ENCODE data around the gene METTL15. TPM values are rescaled to one million over a fixed set of nuclear protein-coding genes. Genes with fewer than 3 reads are reported as not detected.
"Not testable (repeated sequence)": the region's sequence is repeated elsewhere in the genome, so short reads cannot be mapped to it uniquely, and the experiment has no call there.

Gene METTL15
- total RNA-seq, 1 donor from 2014 or later = 10.3 TPM

GRCh38 chr11:28257761-28258160, 149.6 kb downstream of the METTL15 start:
- H3K27me3 Mint-ChIP-seq (ENCODE audit: low read depth) = no peaks in the 10 kb centered on the region
- peaks cover 37% of the 10 kb centered on the region for H3K9me3 Mint-ChIP-seq (ENCODE audit: low read depth)
- DNase-seq (ENCODE audit: low spot score) = no peak
- TF ChIP-seq CTCF (IDR thresholded peaks at IDR 0.05) = no peak
- H3K36me3 Mint-ChIP-seq (ENCODE audit: low read depth) = peaks cover 17% of the 10 kb centered on the region
- H3K4me3 Mint-ChIP-seq (ENCODE audit: unreplicated experiment) = no peak overlapping the region
- H3K4me1 Mint-ChIP-seq (ENCODE audit: low read depth) = peaks cover 5% of the 10 kb centered on the region
- no peak overlapping the region for H3K27ac Mint-ChIP-seq (ENCODE audit: unreplicated experiment)

GRCh38 chr11:28259177-28259843, 151.1 kb downstream of the METTL15 start:
- no peak for DNase-seq (ENCODE audit: low spot score)
- H3K36me3 Mint-ChIP-seq (ENCODE audit: low read depth) = peaks cover 12% of the 10 kb centered on the region
- no peaks in the 10 kb centered on the region for H3K27me3 Mint-ChIP-seq (ENCODE audit: low read depth)
- peaks cover 5% of the 10 kb centered on the region for H3K4me1 Mint-ChIP-seq (ENCODE audit: low read depth)
- H3K9me3 Mint-ChIP-seq (ENCODE audit: low read depth) = peaks cover 29% of the 10 kb centered on the region
- no peak overlapping the region for H3K27ac Mint-ChIP-seq (ENCODE audit: unreplicated experiment)
- TF ChIP-seq CTCF (IDR thresholded peaks at IDR 0.05) = no peak
- H3K4me3 Mint-ChIP-seq (ENCODE audit: unreplicated experiment) = no peak overlapping the region

- H3K27me3 Mint-ChIP-seq (ENCODE audit: low read depth) = no peaks in the 10 kb centered on the region
- H3K4me1 Mint-ChIP-seq (ENCODE audit: low read depth) = no peaks in the 10 kb centered on the region
- no peak for TF ChIP-seq CTCF (IDR thresholded peaks at IDR 0.05)
- H3K9me3 Mint-ChIP-seq (ENCODE audit: low read depth) = peaks cover 8% of the 10 kb centered on the region
- H3K27ac Mint-ChIP-seq (ENCODE audit: unreplicated experiment) = no peak overlapping the region
- DNase-seq (ENCODE audit: low spot score) = no peak
- no peak overlapping the region for H3K4me3 Mint-ChIP-seq (ENCODE audit: unreplicated experiment)
- H3K36me3 Mint-ChIP-seq (ENCODE audit: low read depth) = peaks cover 14% of the 10 kb centered on the region
These were observed 160.7 kb downstream of the METTL15 start for GRCh38 chr11:28268925-28269324.

GRCh38 chr11:28269586-28269985, 161.4 kb downstream of the METTL15 start:
- H3K27ac Mint-ChIP-seq (ENCODE audit: unreplicated experiment) = no peak overlapping the region
- no peaks in the 10 kb centered on the region for H3K27me3 Mint-ChIP-seq (ENCODE audit: low read depth)
- DNase-seq (ENCODE audit: low spot score) = no peak
- no peak overlapping the region for H3K4me3 Mint-ChIP-seq (ENCODE audit: unreplicated experiment)
- peaks cover 8% of the 10 kb centered on the region for H3K9me3 Mint-ChIP-seq (ENCODE audit: low read depth)
- H3K36me3 Mint-ChIP-seq (ENCODE audit: low read depth) = peaks cover 14% of the 10 kb centered on the region
- H3K4me1 Mint-ChIP-seq (ENCODE audit: low read depth) = no peaks in the 10 kb centered on the region
- TF ChIP-seq CTCF (IDR thresholded peaks at IDR 0.05) = no peak

- not testable (repeated sequence) for H3K4me1 Mint-ChIP-seq (ENCODE audit: low read depth); H3K27ac Mint-ChIP-seq (ENCODE audit: unreplicated experiment); H3K27me3 Mint-ChIP-seq (ENCODE audit: low read depth); H3K9me3 Mint-ChIP-seq (ENCODE audit: low read depth); H3K4me3 Mint-ChIP-seq (ENCODE audit: unreplicated experiment); H3K36me3 Mint-ChIP-seq (ENCODE audit: low read depth); DNase-seq (ENCODE audit: low spot score)
These were observed 164.1 kb downstream of the METTL15 start for GRCh38 chr11:28272247-28272646.

- Mint-ChIP-seq H3K4me1 (ENCODE audit: low read depth) (peaks cover 7% of the 10 kb centered on the region), H3K9me3 (ENCODE audit: low read depth) (no peaks in the 10 kb centered on the region), H3K36me3 (ENCODE audit: low read depth) (peaks cover 7% of the 10 kb centered on the region), H3K27me3 (ENCODE audit: low read depth) (no peaks in the 10 kb centered on the region), H3K27ac (ENCODE audit: unreplicated experiment) (no peak overlapping the region), H3K4me3 (ENCODE audit: unreplicated experiment) (no peak overlapping the region)
- no peak for TF ChIP-seq CTCF (IDR thresholded peaks at IDR 0.05)
- no peak for DNase-seq (ENCODE audit: low spot score)
These were observed 166.0 kb downstream of the METTL15 start for GRCh38 chr11:28274216-28274615.
